ENCODE data around the gene CHD9NB.

CHD9NB gene

DNA sequence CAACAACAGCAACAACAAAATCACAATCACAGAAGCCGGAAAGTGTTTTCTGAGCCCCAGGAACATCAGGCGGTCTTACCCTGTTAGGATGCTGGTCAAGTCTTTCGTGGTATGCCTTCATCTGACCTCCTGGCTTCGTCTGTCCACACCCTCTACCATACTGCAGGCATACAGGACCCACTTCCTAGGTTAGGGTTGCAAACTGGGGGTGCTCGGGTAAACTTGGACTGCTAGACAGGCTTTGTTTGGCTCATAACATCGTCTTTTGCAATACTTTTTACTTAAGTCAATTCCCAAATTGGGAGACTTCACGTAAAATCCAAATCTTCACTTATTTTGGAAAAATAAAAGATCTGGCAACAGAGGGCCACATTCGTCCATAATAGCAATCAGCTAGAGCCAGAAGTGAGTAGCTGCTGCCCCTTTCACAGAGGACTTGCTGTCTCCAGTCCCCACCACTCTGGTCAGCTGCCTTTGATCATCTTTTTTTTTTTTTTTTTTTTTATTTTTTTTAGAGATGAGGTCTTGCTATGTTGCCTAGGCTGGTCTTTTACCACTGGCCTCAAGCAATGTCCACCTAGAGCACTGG lies 32.1 kb upstream of the CHD9NB start:
- TF ChIP-seq POLR2AphosphoS5 (IDR thresholded peaks at IDR 0.05; ENCODE audit: low read depth) (no peak), SPI1 (IDR thresholded peaks at IDR 0.05; ENCODE audit: borderline replicate concordance, low read depth) (no peak), GABPA (IDR thresholded peaks at IDR 0.05; ENCODE audit: low read depth) (no peak)
- TF ChIP-seq, protein P1, sequence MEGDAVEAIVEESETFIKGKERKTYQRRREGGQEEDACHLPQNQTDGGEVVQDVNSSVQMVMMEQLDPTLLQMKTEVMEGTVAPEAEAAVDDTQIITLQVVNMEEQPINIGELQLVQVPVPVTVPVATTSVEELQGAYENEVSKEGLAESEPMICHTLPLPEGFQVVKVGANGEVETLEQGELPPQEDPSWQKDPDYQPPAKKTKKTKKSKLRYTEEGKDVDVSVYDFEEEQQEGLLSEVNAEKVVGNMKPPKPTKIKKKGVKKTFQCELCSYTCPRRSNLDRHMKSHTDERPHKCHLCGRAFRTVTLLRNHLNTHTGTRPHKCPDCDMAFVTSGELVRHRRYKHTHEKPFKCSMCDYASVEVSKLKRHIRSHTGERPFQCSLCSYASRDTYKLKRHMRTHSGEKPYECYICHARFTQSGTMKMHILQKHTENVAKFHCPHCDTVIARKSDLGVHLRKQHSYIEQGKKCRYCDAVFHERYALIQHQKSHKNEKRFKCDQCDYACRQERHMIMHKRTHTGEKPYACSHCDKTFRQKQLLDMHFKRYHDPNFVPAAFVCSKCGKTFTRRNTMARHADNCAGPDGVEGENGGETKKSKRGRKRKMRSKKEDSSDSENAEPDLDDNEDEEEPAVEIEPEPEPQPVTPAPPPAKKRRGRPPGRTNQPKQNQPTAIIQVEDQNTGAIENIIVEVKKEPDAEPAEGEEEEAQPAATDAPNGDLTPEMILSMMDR (IDR thresholded peaks at IDR 0.05; ENCODE audit: insufficient read depth, low read length) = no peak
- H3K27ac ChIP-seq (replicated peaks) = no peak overlapping the region
- no peak for DNase-seq (ENCODE audit: low read depth in 1 of 2, low spot score in 1 of 2)
- no peaks in the 10 kb centered on the region for H3K27me3 ChIP-seq (ENCODE audit: insufficient read depth, poor library complexity, severe bottlenecking)
- H3K4me3 ChIP-seq (replicated peaks; ENCODE audit: insufficient read depth, low read length) = no peak overlapping the region

DNA sequence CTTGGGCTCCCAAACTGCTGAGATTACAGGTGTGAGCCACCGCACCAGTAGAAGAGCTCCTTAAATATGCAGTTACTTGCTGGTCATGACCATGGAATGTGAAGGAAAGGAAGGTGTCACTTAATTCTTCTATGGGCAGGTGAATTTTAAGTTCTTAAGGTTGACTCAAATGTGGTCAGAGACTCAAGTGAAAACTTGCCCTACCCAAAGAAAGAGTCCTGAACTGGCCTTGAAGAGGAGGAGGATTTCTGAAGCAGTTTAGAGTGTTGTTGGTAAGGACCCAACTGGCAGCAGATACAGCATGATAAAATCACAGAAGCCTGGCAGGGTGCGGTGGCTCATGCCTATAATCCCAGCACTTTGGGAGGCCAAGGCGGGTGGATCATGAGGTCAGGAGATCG lies 31.4 kb upstream of the CHD9NB start:
- no peak for DNase-seq (ENCODE audit: low read depth in 1 of 2, low spot score in 1 of 2)
- H3K27me3 ChIP-seq (ENCODE audit: insufficient read depth, poor library complexity, severe bottlenecking) = no peaks in the 10 kb centered on the region
- H3K4me3 ChIP-seq (replicated peaks; ENCODE audit: insufficient read depth, low read length) = no peak overlapping the region
- H3K27ac ChIP-seq (replicated peaks) = no peak overlapping the region
- TF ChIP-seq, protein P2, sequence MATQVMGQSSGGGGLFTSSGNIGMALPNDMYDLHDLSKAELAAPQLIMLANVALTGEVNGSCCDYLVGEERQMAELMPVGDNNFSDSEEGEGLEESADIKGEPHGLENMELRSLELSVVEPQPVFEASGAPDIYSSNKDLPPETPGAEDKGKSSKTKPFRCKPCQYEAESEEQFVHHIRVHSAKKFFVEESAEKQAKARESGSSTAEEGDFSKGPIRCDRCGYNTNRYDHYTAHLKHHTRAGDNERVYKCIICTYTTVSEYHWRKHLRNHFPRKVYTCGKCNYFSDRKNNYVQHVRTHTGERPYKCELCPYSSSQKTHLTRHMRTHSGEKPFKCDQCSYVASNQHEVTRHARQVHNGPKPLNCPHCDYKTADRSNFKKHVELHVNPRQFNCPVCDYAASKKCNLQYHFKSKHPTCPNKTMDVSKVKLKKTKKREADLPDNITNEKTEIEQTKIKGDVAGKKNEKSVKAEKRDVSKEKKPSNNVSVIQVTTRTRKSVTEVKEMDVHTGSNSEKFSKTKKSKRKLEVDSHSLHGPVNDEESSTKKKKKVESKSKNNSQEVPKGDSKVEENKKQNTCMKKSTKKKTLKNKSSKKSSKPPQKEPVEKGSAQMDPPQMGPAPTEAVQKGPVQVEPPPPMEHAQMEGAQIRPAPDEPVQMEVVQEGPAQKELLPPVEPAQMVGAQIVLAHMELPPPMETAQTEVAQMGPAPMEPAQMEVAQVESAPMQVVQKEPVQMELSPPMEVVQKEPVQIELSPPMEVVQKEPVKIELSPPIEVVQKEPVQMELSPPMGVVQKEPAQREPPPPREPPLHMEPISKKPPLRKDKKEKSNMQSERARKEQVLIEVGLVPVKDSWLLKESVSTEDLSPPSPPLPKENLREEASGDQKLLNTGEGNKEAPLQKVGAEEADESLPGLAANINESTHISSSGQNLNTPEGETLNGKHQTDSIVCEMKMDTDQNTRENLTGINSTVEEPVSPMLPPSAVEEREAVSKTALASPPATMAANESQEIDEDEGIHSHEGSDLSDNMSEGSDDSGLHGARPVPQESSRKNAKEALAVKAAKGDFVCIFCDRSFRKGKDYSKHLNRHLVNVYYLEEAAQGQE (IDR thresholded peaks at IDR 0.05; ENCODE audit: insufficient replicate concordance, low read depth) = no peak
- TF ChIP-seq, protein P1 (IDR thresholded peaks at IDR 0.05; ENCODE audit: insufficient read depth, low read length) = no peak
- no peak for TF ChIP-seq SPI1 (IDR thresholded peaks at IDR 0.05; ENCODE audit: borderline replicate concordance, low read depth)
- no peak for TF ChIP-seq POLR2AphosphoS5 (IDR thresholded peaks at IDR 0.05; ENCODE audit: low read depth)
- no peak for TF ChIP-seq GABPA (IDR thresholded peaks at IDR 0.05; ENCODE audit: low read depth)

DNA sequence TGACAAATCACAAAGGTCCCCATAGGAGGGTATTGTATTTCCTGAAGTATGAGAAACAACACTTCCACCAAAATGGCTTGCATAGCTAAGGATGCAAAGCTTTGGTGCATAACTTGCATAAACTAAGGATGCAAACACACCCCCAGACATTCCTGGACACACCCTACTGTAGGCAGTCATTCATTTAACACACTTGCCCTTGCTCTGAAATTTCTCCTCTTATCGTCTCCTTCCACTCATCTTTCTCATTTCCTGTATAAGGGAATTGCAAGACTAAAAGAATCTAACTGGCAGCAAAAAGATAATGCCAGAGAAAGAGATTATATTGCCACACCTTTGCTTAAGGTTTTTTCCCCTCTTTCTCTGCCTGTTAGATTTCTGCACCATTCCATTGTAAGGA lies 30.4 kb upstream of the CHD9NB start:
- Histone ChIP-seq H3K4me3 (replicated peaks; ENCODE audit: insufficient read depth, low read length) (no peak overlapping the region), H3K27me3 (ENCODE audit: insufficient read depth, poor library complexity, severe bottlenecking) (no peaks in the 10 kb centered on the region), H3K27ac (replicated peaks) (no peak overlapping the region)
- DNase-seq (ENCODE audit: low read depth in 1 of 2, low spot score in 1 of 2) = no peak
- TF ChIP-seq, protein P2 (IDR thresholded peaks at IDR 0.05; ENCODE audit: insufficient replicate concordance, low read depth) = no peak
- no peak for TF ChIP-seq SPI1 (IDR thresholded peaks at IDR 0.05; ENCODE audit: borderline replicate concordance, low read depth)
- TF ChIP-seq, protein P1 (IDR thresholded peaks at IDR 0.05; ENCODE audit: insufficient read depth, low read length) = no peak
- TF ChIP-seq POLR2AphosphoS5 (IDR thresholded peaks at IDR 0.05; ENCODE audit: low read depth) = no peak
- no peak for TF ChIP-seq GABPA (IDR thresholded peaks at IDR 0.05; ENCODE audit: low read depth)

DNA sequence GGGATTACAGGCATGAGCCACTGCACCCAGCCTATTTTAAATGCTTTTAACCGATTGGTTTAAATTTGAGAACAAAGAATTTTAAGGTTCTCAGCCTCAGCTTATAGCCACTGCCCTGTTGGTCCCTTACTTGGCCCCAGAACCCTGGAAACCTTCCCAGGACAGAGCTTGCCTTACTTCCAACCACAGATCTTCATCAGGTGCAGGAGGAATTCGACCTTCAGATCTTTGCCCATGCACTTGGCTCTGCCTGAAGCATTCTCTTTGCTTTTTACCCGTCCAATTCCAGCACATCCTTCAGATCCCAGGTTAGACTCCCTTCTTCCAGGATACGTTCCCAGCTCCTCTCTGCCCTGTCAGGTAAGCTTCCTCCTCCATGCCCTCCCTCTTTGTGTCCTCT lies 29.8 kb upstream of the CHD9NB start:
- TF ChIP-seq, protein P2 (IDR thresholded peaks at IDR 0.05; ENCODE audit: insufficient replicate concordance, low read depth) = no peak
- no peak for TF ChIP-seq POLR2AphosphoS5 (IDR thresholded peaks at IDR 0.05; ENCODE audit: low read depth)
- TF ChIP-seq GABPA (IDR thresholded peaks at IDR 0.05; ENCODE audit: low read depth) = no peak
- no peak for TF ChIP-seq SPI1 (IDR thresholded peaks at IDR 0.05; ENCODE audit: borderline replicate concordance, low read depth)
- TF ChIP-seq, protein P1 (IDR thresholded peaks at IDR 0.05; ENCODE audit: insufficient read depth, low read length) = no peak
- Histone ChIP-seq H3K27ac (replicated peaks) (no peak overlapping the region), H3K4me3 (replicated peaks; ENCODE audit: insufficient read depth, low read length) (no peak overlapping the region), H3K27me3 (ENCODE audit: insufficient read depth, poor library complexity, severe bottlenecking) (no peaks in the 10 kb centered on the region)
- DNase-seq (ENCODE audit: low read depth in 1 of 2, low spot score in 1 of 2) = no peak
